Ramos (cell line): ENCODE data around the gene CRADD.
"Not testable (repeated sequence)": the region's sequence is repeated elsewhere in the genome, so short reads cannot be mapped to it uniquely, and the experiment has no call there.

Experiments used
- in situ Hi-C: fragments of 300-500 bp; cut with MboI; formaldehyde crosslinking; loops from one replicate; pipeline ENCODE4 v1.14.3; 2022; ENCODE audit warnings: low sequenced_read_pairs; ENCODE audit not compliant: unreplicated experiment

The CRADD gene

DNA sequence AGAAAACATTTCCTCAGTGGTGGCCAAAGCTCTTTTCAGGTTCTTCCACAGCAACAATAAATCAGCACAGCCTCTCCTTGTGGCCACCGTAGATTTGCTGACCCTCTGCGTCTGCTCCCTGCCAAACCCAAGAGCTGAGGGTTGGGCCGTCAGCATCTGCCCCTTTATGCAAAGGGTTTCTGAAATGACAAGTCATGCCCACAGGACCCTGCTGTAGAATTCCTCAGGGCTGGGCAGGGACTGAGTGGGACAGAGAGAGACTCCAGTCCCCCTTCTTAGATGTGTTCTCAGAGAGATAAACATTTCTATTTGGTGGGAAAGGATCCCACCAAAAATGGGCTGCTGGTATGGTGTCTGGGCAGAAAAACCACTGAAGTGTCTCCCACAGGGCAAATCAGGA lies 238.2 kb downstream of the CRADD start:
- in situ Hi-C loops, result no loop called here

DNA sequence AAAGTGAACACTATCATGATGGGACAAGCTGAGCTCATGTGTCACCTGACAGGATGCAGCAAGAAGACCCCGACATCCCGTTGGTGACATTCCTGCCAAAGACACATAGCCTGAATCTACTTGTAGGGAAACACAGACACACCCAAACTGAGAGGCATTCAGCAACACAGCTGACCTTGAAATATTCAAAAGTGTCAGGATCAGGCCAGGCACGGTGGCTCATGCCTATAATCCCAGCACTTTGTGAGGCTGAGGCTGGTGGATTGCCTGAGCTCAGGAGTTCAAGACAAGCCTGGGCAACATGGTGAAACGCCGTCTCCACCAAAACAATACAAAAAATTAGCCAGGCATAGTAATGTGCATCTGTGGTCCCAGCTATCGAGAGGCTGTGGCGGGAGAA lies 239.2 kb downstream of the CRADD start:
- in situ Hi-C loops, result no loop called here

DNA sequence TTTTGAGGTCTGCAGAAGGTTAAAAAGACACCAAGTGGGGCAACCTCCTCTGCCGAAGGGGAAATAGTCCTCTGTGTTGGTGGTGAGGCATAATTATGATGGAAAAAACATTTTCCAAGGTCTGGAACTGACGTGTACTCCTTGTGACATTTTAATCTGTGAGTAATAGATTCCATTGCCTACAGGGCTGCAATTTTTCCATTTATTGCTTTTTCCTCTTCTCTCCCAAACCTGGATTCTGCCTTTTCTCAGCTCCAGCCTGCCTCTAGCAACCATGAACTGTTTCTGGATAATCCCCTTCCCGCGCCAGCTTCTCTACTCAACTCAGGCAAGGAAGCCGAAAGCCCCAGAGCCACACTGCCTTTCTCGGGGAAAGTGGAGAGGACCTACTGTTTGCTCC lies 241.1 kb downstream of the CRADD start:
- in situ Hi-C loops, result no loop called here

DNA sequence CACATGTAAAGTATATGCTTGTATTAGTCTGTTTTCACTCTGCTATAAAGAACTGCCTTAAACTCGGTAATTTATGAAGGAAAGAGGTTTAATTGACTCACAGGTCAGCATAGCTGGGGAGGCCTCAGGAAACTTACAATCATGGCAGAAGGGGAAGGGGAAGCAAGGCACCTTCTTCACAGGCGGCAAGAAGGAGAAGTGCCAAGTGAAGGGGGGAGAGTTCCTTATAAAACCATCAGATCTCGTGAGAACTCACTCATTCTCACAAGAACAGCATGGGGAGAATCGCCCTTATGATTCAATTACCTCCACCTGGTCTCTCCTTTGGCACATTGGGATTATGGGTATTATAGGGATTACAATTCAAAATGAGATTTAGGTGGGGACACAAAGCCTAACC lies 241.7 kb downstream of the CRADD start:
- in situ Hi-C loops, result no loop called here

DNA sequence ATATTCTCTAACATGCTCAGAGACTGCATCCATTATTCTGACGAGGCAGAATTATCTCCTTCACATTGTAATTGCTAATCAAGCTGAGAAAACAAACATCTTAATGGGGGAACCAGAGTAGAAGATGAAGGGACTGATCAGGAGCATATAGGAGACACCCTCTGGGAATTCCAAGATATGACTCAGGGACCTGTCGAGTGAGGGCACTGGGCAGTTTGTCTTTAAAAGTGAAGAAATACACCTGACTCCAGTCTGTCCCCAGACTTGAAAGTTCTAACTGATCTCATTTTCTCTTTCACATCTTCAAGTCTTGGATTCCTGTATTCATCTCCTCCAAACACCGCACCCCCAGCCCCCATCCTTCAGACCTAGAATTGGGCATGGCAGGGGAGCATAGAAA lies 244.3 kb downstream of the CRADD start:
- in situ Hi-C loops, result no loop called here

DNA sequence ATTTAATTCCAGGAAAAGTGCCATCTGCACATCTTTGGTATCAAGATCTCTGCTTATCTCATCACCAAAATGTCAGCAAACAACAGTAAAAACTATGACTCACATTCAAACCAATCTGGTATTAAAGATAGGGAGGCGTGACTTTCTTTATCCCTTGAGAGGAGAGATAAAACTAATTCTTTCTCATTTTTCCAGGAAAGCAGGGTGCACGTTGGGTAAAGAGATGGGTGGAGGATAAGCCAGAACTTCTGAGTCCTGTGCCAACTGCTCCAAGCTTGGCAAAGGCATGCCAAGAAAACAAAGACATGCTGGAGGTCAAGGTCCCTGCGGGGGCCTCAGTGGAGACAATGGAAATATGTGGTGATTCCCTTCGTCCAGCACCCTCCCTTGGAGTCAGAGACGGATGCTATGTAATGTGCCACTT lies 245.4 kb downstream of the CRADD start:
- in situ Hi-C loops, result no loop called here

DNA sequence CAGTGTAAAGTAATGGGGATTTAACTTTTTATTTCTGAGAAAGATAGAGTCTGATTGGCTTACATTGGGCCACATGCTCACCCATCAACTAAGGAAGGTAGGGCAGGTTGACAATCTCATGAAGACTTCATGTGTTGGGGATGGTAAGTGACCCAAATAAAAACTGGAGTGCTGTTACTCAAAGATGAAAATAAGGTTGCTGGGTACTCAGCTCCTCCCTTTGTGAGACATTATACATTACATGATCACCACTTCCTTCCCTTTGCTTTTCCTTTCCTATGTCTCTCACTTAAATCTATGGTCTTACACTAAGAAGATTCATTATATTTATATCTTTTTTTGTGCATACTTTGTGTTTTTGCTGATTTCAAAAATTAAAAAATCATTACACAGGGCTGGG lies 247.2 kb downstream of the CRADD start:
- in situ Hi-C loops, result no loop called here

DNA sequence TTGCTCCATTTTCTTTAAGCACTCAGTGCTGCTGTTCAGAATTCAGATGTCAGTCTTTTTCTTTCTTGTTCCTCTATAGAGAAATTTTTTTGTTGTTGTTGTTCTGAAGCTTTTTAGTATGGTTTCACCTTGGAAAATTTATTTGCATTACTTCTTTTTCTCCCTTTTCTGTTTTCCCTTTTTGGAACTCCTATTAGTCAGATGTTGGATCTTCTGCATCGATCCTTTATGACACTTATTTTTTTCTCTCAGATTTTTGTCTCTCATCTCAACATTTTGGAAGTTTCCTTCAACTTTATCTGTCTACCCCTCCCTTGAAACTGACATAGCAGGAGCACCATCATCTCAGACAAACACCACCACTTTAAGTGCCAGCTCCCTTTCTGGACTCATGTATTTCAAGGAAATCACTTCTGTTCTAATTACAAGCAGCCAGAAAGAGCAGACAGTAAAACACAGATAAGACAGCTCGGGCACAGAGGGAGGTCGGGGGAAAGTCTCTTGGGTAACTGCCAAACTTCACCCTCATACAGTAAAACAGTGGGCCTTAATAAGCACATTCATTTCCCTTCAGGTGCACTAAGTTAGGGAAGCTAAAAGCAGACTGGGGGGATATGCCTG lies 248.5 kb downstream of the CRADD start:
- in situ Hi-C loops, result no loop called here

DNA sequence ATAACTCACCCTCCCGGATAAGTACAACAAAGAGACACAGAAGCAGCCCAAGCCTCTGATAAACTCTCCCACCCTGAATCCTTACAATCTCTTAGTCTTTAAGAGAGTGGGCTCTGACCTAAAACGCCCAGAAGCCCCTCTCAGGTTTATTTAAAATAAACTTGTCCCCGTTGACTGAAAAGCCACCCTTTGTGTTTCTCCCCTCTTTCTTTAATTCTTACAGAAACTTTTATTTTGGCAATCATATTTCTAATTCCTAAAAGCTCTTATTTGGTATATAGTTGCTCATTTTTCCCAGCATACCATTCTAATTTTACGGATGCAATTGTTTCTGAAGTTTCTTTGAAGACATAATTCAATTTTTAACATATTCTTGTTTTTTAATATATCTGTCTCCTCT lies 249.1 kb downstream of the CRADD start:
- in situ Hi-C loops, result no loop called here

DNA sequence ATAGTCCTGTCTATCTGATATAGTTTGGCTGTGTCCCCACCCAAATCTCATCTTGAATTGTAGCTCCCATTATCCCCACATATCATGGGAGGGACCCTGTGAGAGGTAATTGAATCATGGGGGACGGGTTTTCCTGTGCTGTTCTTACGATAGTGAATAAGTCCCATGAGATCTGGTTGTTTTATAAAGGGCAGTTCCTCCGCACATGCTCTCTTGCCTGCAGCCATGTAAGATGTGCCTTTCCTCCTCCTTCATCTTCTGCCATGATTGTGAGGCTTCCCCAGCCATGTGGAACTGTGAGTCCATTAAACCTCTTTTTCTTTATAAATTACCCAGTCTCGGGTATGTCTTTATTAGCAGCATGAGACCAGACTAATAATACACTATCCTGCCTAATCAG lies 251.9 kb downstream of the CRADD start:
- in situ Hi-C loops, result not testable (repeated sequence)

DNA sequence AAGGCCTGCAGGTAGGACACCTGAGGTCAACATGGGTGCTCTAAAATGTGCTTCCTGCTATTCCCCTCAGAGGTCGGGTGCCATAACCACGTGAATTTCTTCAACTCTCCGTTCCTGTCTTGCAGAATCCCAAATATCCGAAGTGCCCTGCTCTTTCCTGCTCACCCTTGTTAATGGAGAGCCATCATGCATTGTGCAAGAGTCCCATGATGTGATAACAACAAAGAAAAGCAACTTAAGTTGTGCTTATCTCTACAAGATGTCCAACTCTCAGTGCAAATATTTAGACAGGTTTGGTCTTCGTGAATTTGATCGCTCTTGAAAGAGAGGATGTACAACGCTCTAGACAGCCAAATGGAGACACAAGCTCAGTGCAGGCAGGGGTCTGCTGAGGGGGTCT lies 260.6 kb downstream of the CRADD start:
- in situ Hi-C loops, result no loop called here

DNA sequence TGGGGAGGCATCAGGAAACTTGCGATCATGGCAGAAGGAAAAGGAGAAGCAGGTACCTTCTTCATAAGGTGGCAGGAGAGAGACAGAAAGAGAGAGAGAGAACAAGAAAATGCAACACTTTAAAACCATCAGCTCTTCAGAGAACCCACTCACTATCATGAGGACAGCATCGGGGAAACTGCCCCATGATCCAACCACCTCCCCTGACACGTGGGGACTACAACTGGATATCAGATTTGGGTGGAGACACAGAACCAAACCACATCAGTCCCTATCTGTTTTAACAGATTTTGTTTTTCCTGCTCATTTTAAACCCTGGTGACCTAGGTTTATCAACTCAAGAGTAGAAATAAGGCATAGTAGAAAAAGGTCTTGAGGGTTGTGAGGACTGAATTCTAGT lies 261.1 kb downstream of the CRADD start:
- in situ Hi-C loops, result no loop called here

DNA sequence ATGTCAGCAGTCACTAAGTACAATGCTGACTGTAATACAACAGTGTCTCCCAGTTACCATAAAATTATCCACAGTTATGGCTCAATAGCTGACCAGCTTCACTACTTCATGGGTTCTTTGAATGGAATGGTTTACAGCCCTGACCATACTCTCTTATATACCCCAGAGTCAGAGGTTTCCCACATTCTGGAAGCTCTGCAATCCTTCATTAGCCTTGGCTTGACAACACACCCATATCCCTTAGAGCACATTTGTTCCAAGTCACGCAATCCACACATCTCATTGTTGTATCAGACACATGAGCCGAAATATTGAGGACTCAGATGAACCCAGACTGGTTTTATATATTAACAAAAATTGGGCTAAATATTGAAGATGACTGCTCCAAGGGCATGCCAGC lies 261.8 kb downstream of the CRADD start:
- in situ Hi-C loops, result no loop called here

DNA sequence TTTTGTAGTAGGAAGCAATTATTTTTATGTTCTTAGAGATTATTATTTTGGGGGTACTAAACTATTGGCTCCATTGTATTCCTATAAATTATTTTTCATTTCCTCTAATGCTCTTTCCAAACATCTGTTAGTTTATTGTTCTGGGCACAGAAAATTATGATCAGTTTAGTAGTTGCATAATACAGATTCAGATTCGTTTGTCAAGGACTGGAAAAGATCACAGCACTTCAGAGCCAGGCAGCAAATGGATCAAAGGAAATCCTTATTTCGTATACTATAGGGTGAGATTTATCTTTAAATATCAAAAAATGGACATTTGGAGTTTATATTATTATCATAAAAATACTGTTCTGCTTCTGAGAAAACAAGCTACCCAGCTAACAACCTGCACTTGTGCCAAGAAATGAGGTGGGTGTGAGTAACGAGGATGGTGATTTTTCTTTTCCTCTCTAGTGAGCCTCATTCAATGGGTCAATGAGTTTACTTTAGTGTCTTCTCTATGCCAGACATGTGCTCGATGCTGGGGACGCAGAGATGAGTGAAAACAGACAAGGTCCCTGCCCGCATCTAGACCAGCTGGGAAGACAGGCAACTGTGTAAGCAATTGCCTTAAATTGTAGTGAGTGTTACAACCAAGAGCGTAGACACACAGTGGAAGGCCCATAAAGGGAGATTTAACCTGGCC lies 262.6 kb downstream of the CRADD start:
- in situ Hi-C loops, result no loop called here

DNA sequence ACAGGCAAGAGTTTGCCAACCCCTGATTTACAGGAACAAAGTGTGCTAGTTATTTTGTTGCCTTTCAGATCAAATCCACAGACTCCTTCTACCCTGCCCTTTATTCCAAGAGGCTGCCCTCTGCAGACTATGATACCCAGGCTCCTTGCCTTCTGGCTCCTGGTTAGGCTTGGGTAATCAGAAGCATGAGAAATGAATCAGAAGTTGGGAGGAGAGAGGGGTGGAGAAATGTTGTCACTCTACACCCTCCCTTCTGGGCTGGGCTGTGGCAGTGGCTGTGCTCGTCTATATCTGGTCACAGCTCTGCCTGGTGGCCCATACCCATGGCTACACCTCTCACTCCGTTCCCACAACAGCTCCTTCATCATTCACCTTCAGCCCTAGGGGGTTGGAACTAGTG lies 266.6 kb downstream of the CRADD start:
- in situ Hi-C loops, result no loop called here

DNA sequence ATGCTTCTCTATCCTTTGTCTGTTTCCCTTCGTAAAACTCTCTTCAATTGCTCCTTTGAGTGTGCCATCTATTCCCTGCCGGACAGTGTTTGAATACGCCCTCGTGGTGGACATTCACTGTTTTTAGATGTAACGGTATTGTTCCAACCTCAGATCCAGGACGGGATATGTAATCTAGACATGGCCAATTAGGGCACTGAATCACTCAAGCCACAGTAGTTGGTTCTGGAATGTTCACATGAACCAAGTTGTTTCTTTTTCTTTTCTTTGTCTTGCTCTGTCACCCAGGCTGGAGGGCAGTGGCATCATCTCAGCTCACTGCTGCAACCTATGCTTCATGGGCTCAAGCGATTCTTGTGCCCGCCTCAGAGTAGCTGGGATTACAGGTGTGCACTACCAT lies 267.0 kb downstream of the CRADD start:
- in situ Hi-C loops, result no loop called here
